SK-N-SH (cell line): ENCODE data around the gene SLC7A7. TPM values are rescaled to one million over a fixed set of nuclear protein-coding genes. Genes with fewer than 3 reads are reported as not detected.

Source experiments
- CTCF ChIA-PET: fragments of 300-600, 350-600 bp; formaldehyde crosslinking; extraction: SDS; loops from one replicate; lab custom pipeline; 2021; lab: Yijun Ruan, JAX
- POLR2A ChIA-PET: fragments of 350-600 bp; sonication (Branson Sonifier 250); formaldehyde crosslinking; extraction: SDS; loops from one replicate; lab custom pipeline; 2020; ENCODE audit warnings: antibody characterized with exemption, inconsistent platforms; lab: Yijun Ruan, JAX
- DNase-seq: peaks from one replicate; pipeline ENCODE4 v3.0.0; 2012
- H2AFZ ChIP-seq: fragments of 200-600 bp; sonication (generic); 2 replicates; pipeline ENCODE4 v1.8.1; 2016; ENCODE audit warnings: antibody characterized with exemption, mild to moderate bottlenecking, low read depth
- H3F3A ChIP-seq: fragments of 200-600 bp; sonication (generic); replicated peaks from 2 replicates; pipeline ENCODE3; 2016; ENCODE audit warnings: antibody characterized with exemption, mild to moderate bottlenecking; ENCODE audit not compliant: insufficient read depth
- H3K27ac ChIP-seq, 2 experiments: fragments of 200-500 bp in 1 of 2; fragments of 200-600 bp in 1 of 2; sonication (Bioruptor generic) in 1 of 2; sonication (generic), shearing (Covaris generic) in 1 of 2; 2 replicates each; pipeline versions ENCODE4 v1.5.1 to v1.6.1; 2014 to 2016; ENCODE audit warnings: low read depth in 2 of 2, inconsistent platforms in 1 of 2, low read length in 1 of 2, mild to moderate bottlenecking in 1 of 2, mixed read lengths in 1 of 2
- H3K27me3 ChIP-seq: fragments of 200-600 bp; sonication (generic), shearing (Covaris generic); 2 replicates; pipeline ENCODE4 v1.6.1; 2016; ENCODE audit warnings: mixed run types; ENCODE audit not compliant: insufficient read depth
- H3K36me3 ChIP-seq, 2 experiments: fragments of 200-500 bp in 1 of 2; fragments of 200-600 bp in 1 of 2; sonication (Bioruptor generic) in 1 of 2; sonication (generic) in 1 of 2; replicated peaks in 1 of 2; 2 replicates each; pipeline versions ENCODE3 to v1.5.1; 2014 to 2016; ENCODE audit warnings: low read length in 1 of 2, mild to moderate bottlenecking in 1 of 2; ENCODE audit not compliant: insufficient read depth in 2 of 2, control insufficient read depth in 1 of 2
- H3K4me1 ChIP-seq, 2 experiments: fragments of 200-500 bp in 1 of 2; fragments of 200-600 bp in 1 of 2; sonication (Bioruptor generic) in 1 of 2; sonication (generic), shearing (Covaris generic) in 1 of 2; 2 replicates each; pipeline versions ENCODE4 v1.5.1 to v1.6.1; 2014 to 2016; ENCODE audit warnings: low read depth in 1 of 2, low read length in 1 of 2, mixed run types in 1 of 2; ENCODE audit not compliant: insufficient read depth in 2 of 2, control insufficient read depth in 1 of 2
- H3K4me2 ChIP-seq: fragments of 200-600 bp; sonication (generic), shearing (Covaris generic); 2 replicates; pipeline ENCODE4 v1.6.1; 2017; ENCODE audit warnings: mixed run types
- H3K4me3 ChIP-seq, 2 experiments: fragments of 200-500 bp in 1 of 2; fragments of 200-600 bp in 1 of 2; sonication (Bioruptor generic) in 1 of 2; sonication (generic), shearing (Covaris generic) in 1 of 2; 2 replicates each; pipeline versions ENCODE4 v1.5.1 to v1.8.1; 2014 to 2016; ENCODE audit warnings: low read depth in 2 of 2, inconsistent platforms in 1 of 2, low read length in 1 of 2, mild to moderate bottlenecking in 1 of 2, mixed read lengths in 1 of 2, moderate library complexity in 1 of 2
- H3K79me2 ChIP-seq: fragments of 200-600 bp; sonication (generic); 2 replicates; pipeline ENCODE4 v1.8.1; 2017; ENCODE audit warnings: mild to moderate bottlenecking; ENCODE audit not compliant: insufficient read depth
- H3K9ac ChIP-seq: fragments of 200-600 bp; sonication (generic); 2 replicates; pipeline ENCODE4 v1.6.1; 2017; ENCODE audit warnings: mixed run types
- H3K9me2 ChIP-seq: fragments of 200-600 bp; sonication (generic); 2 replicates; pipeline ENCODE4 v1.6.1; 2017; ENCODE audit warnings: mixed run types
- H3K9me3 ChIP-seq: fragments of 200-600 bp; sonication (generic); 2 replicates; pipeline ENCODE4 v1.6.1; 2017; ENCODE audit warnings: mixed run types, mild to moderate bottlenecking, moderate library complexity
- H4K20me1 ChIP-seq: fragments of 200-600 bp; sonication (generic); 2 replicates; pipeline ENCODE4 v1.6.1; 2017; ENCODE audit warnings: mild to moderate bottlenecking, mixed run types; ENCODE audit not compliant: insufficient read depth
- CHD2 ChIP-seq: fragments of 150-350 bp; IDR thresholded peaks from 2 replicates; pipeline ENCODE4 v1.6.1; 2018; ENCODE audit warnings: low read length; ENCODE audit not compliant: partially characterized antibody
- ELF1 ChIP-seq: IDR thresholded peaks from 2 replicates; pipeline ENCODE4 v1.4.0; 2012
- FOSL2 ChIP-seq: IDR thresholded peaks from 2 replicates; pipeline ENCODE4 v1.4.0; 2012; ENCODE audit warnings: low read depth, mild to moderate bottlenecking, moderate library complexity, borderline replicate concordance
- FOXJ3 ChIP-seq: sonication (generic); formaldehyde crosslinking; IDR thresholded peaks from 2 replicates; pipeline ENCODE4 v1.5.1; 2020; ENCODE audit warnings: mild to moderate bottlenecking, missing genetic modification reagents
- GABPA ChIP-seq: IDR thresholded peaks from 2 replicates; pipeline ENCODE4 v1.4.0; 2012; ENCODE audit warnings: low read depth, mild to moderate bottlenecking
- GATA2 ChIP-seq: sonication (generic); formaldehyde crosslinking; IDR thresholded peaks from 2 replicates; pipeline ENCODE4 v1.5.0; 2020; ENCODE audit warnings: mild to moderate bottlenecking, missing genetic modification reagents
- NRF1 ChIP-seq: IDR thresholded peaks from 2 replicates; pipeline ENCODE4 v1.6.1; 2012; ENCODE audit warnings: low read depth, mild to moderate bottlenecking, low read length
- RXRA ChIP-seq: IDR thresholded peaks from 2 replicates; pipeline ENCODE4 v1.4.0; 2012; ENCODE audit warnings: low read depth, mild to moderate bottlenecking, borderline replicate concordance
- SIN3A ChIP-seq: IDR thresholded peaks from 2 replicates; pipeline ENCODE4 v1.6.1; 2012; ENCODE audit warnings: low read depth, mild to moderate bottlenecking, low read length, moderate library complexity, borderline replicate concordance
- TAF1 ChIP-seq: IDR thresholded peaks from 2 replicates; pipeline ENCODE4 v1.6.1; 2012; ENCODE audit warnings: low read depth, mild to moderate bottlenecking, low read length, moderate library complexity, borderline replicate concordance
- TCF12 ChIP-seq: IDR thresholded peaks from 2 replicates; pipeline ENCODE4 v1.4.0; 2012
- USF2 ChIP-seq: fragments of 150-350 bp; IDR thresholded peaks from 2 replicates; pipeline ENCODE4 v1.6.1; 2017; ENCODE audit warnings: antibody characterized with exemption, low read length, low read depth, borderline replicate concordance
- WGBS: methylation state at CpG from one replicate; pipeline ENCODE4 v1.1.6; 2017; ENCODE audit warnings: low lambda C conversion rate; 5-methylcytosine and 5-hydroxymethylcytosine counted together
- polyA plus RNA-seq, 3 experiments: library from polyadenylated mRNA; depleted of rRNA; stranded (reverse); fragments of >200 nt; gene quantifications; 2 replicates each; pipeline ENCODE4 v1.2.3, GENCODE V29; 2012
- TF ChIP-seq, protein P1 (sequence below): IDR thresholded peaks from 2 replicates; pipeline ENCODE4 v1.4.0; 2012; ENCODE audit warnings: low read depth, borderline replicate concordance
- TF ChIP-seq, protein P2 (sequence below): IDR thresholded peaks from 2 replicates; pipeline ENCODE4; 2012
- TF ChIP-seq, protein P3 (sequence below): fragments of 200-600 bp; sonication (generic); IDR thresholded peaks from 2 replicates; pipeline ENCODE4 v1.6.1; 2017; ENCODE audit warnings: antibody characterized with exemption, mild to moderate bottlenecking, moderate library complexity

Gene SLC7A7
- polyA plus RNA-seq, 1 of the 3 experiments (the other 2 are of a cell fraction), result 0.30 TPM

DNA sequence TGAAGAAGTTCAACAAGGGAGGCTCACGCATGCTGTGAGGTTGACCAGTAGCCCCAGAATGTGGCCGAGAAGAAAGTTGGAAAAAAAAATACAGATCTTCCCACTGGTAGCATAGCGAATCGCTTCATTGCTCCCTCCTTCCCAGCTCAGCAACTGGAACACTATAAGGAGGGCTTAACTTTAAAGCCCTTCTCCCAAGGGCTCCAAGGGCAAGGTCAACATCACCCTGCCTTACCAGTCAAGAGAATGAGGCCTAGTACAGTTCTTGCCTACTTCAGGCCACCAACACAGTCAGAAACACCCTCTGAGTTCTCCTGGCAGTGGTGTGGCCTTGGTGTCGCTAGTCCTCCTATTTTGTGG lies 34.3 kb downstream of the SLC7A7 start (continued):
- TF ChIP-seq, protein P1, sequence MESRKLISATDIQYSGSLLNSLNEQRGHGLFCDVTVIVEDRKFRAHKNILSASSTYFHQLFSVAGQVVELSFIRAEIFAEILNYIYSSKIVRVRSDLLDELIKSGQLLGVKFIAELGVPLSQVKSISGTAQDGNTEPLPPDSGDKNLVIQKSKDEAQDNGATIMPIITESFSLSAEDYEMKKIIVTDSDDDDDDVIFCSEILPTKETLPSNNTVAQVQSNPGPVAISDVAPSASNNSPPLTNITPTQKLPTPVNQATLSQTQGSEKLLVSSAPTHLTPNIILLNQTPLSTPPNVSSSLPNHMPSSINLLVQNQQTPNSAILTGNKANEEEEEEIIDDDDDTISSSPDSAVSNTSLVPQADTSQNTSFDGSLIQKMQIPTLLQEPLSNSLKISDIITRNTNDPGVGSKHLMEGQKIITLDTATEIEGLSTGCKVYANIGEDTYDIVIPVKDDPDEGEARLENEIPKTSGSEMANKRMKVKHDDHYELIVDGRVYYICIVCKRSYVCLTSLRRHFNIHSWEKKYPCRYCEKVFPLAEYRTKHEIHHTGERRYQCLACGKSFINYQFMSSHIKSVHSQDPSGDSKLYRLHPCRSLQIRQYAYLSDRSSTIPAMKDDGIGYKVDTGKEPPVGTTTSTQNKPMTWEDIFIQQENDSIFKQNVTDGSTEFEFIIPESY, result no peak
- TF ChIP-seq, protein P2, sequence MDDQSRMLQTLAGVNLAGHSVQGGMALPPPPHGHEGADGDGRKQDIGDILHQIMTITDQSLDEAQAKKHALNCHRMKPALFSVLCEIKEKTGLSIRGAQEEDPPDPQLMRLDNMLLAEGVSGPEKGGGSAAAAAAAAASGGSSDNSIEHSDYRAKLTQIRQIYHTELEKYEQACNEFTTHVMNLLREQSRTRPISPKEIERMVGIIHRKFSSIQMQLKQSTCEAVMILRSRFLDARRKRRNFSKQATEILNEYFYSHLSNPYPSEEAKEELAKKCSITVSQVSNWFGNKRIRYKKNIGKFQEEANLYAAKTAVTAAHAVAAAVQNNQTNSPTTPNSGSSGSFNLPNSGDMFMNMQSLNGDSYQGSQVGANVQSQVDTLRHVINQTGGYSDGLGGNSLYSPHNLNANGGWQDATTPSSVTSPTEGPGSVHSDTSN, result no peak
- TF ChIP-seq FOSL2 (no peak), SIN3A (no peak), TCF12 (no peak), CHD2 (no peak), FOXJ3 (no peak), RXRA (no peak), GABPA (no peak), GATA2 (CRISPR knock-in tag) (no peak), NRF1 (no peak)

DNA sequence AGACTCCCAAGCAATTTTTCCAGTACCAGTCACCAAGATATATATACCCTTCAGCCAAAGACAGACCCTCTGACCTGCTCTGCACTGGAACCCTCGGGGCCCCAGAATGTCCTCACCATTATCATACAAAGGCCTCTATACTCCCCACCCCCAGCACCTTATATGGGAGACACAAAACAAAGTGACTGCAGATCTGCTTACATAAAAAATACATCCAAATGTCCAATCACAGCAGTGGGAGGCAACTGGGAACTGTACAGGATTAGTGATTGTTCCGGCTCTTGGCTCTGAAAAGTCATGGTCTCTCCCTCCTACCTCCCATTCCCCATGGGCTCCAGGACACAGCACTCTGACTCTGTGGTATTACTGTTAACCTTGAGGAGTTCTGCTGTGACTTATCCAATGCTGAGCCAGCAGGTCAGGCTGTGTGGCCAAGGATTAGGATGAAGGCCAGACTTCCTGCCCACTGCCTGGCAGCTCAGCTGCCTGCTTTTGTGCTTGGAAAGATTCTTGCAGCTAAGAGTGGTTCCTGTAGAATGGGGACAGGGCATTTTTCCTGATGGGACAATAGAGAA lies 35.0 kb downstream of the SLC7A7 start:
- Histone ChIP-seq H3K36me3 (no peaks in the 10 kb centered on the region), H3K27ac (no peak overlapping the region), H3K79me2 (no peaks in the 10 kb centered on the region), H3K4me3 (no peak overlapping the region), H3K4me1 (no peaks in the 10 kb centered on the region), H2AFZ (no peak overlapping the region), H3K9ac (no peak overlapping the region), H4K20me1 (no peaks in the 10 kb centered on the region), H3K9me3 (no peaks in the 10 kb centered on the region), H3F3A (no peaks in the 10 kb centered on the region), H3K4me2 (no peak overlapping the region), H3K27me3 (no peaks in the 10 kb centered on the region), H3K9me2 (no peaks in the 10 kb centered on the region)
- DNase-seq, result no peak
- 78% methylated on average over 1 of the region's 2 CpGs for WGBS
- ChIA-PET CTCF (interaction anchor here (1.1 kb wide), 1 partner anchor 210 kb away, joined by 3 read pairs; no protein-coding TSS in a partner anchor), POLR2A (interaction anchor here (0.6 kb wide), 1 partner anchor 412 kb away, joined by 4 read pairs; no protein-coding TSS in a partner anchor)
- TF ChIP-seq ELF1, result no peak

GRCh38 chr14:22778084-22778483 lies 37.2 kb downstream of the SLC7A7 start:
- Histone ChIP-seq H3K4me1 (no peaks in the 10 kb centered on the region), H3K4me3 (no peak overlapping the region), H3K4me2 (no peak overlapping the region), H2AFZ (no peak overlapping the region), H3K27me3 (no peaks in the 10 kb centered on the region), H4K20me1 (no peaks in the 10 kb centered on the region), H3K9ac (no peak overlapping the region), H3K27ac (no peak overlapping the region), H3K9me2 (no peaks in the 10 kb centered on the region), H3F3A (no peaks in the 10 kb centered on the region), H3K36me3 (peaks cover 4 to 10% of the 10 kb centered on the region in 2 experiments), H3K9me3 (no peaks in the 10 kb centered on the region), H3K79me2 (no peaks in the 10 kb centered on the region)
- 54% methylated on average over 2 of the region's 2 CpGs for WGBS
- CTCF ChIA-PET, result interaction anchor here (0.9 to 1.5 kb wide), 3 partner anchors 12 to 208 kb away, joined by 3 to 4 read pairs (median 3); no protein-coding TSS in a partner anchor
- POLR2A ChIA-PET, result no interaction called here
- DNase-seq, result no peak
- no peak for TF ChIP-seq ELF1
- no peak for TF ChIP-seq GABPA
- TF ChIP-seq TAF1, result no peak
- TF ChIP-seq, protein P2, result no peak
- TF ChIP-seq, protein P3, sequence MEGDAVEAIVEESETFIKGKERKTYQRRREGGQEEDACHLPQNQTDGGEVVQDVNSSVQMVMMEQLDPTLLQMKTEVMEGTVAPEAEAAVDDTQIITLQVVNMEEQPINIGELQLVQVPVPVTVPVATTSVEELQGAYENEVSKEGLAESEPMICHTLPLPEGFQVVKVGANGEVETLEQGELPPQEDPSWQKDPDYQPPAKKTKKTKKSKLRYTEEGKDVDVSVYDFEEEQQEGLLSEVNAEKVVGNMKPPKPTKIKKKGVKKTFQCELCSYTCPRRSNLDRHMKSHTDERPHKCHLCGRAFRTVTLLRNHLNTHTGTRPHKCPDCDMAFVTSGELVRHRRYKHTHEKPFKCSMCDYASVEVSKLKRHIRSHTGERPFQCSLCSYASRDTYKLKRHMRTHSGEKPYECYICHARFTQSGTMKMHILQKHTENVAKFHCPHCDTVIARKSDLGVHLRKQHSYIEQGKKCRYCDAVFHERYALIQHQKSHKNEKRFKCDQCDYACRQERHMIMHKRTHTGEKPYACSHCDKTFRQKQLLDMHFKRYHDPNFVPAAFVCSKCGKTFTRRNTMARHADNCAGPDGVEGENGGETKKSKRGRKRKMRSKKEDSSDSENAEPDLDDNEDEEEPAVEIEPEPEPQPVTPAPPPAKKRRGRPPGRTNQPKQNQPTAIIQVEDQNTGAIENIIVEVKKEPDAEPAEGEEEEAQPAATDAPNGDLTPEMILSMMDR, result no peak
- no peak for TF ChIP-seq USF2
- no peak for TF ChIP-seq GATA2 (CRISPR knock-in tag)
- TF ChIP-seq, protein P1, result no peak
